Measurements from ENCODE around the gene WNT5B. TPM values are rescaled to one million over a fixed set of nuclear protein-coding genes. Genes with fewer than 3 reads are reported as not detected.

Gene WNT5B
- total RNA-seq, 1 donor from 2014 or later = 0.79 TPM

- FAIRE-seq (no peak), DNase-seq (ENCODE audit: low read depth) (peak; percentile 77)
- Histone ChIP-seq H3K4me3 (ENCODE audit: low read depth, low read length) (no peak overlapping the region), H3K27me3 (ENCODE audit: control insufficient read depth, insufficient read depth, low read length) (no peaks in the 10 kb centered on the region), H3K36me3 (ENCODE audit: control insufficient read depth, insufficient read depth, low read length) (no peaks in the 10 kb centered on the region)
- TF ChIP-seq CTCF (IDR thresholded peaks at IDR 0.05; ENCODE audit: insufficient read depth, low read length, severe bottlenecking) = peak; percentile 20
Observed at GRCh38 chr12:1591034-1591433, 38.0 kb upstream of the WNT5B start.

- Histone ChIP-seq H3K27me3 (ENCODE audit: control insufficient read depth, insufficient read depth, low read length) (no peaks in the 10 kb centered on the region), H3K4me3 (ENCODE audit: low read depth, low read length) (no peak overlapping the region), H3K36me3 (ENCODE audit: control insufficient read depth, insufficient read depth, low read length) (no peaks in the 10 kb centered on the region)
- DNase-seq (ENCODE audit: low read depth) (no peak), FAIRE-seq (no peak)
- no peak for TF ChIP-seq CTCF (IDR thresholded peaks at IDR 0.05; ENCODE audit: insufficient read depth, low read length, severe bottlenecking)
Observed at GRCh38 chr12:1591543-1591942, 37.5 kb upstream of the WNT5B start.

GRCh38 chr12:1592444-1593173 is 36.4 kb upstream of the WNT5B start:
- Histone ChIP-seq H3K27me3 (ENCODE audit: control insufficient read depth, insufficient read depth, low read length) (no peaks in the 10 kb centered on the region), H3K4me3 (ENCODE audit: low read depth, low read length) (peak overlapping the region; percentile 74), H3K36me3 (ENCODE audit: control insufficient read depth, insufficient read depth, low read length) (no peaks in the 10 kb centered on the region)
- no peak for TF ChIP-seq CTCF (IDR thresholded peaks at IDR 0.05; ENCODE audit: insufficient read depth, low read length, severe bottlenecking)
- FAIRE-seq (no peak), DNase-seq (ENCODE audit: low read depth) (peak; percentile 37)

- DNase-seq (ENCODE audit: low read depth) = peak; percentile 26
- no peak for FAIRE-seq
Observed at GRCh38 chr12:1593174-1594005, 35.6 kb upstream of the WNT5B start.

GRCh38 chr12:1594006-1594260 is 35.1 kb upstream of the WNT5B start:
- Histone ChIP-seq H3K4me3 (ENCODE audit: low read depth, low read length) (peak overlapping the region; percentile 74), H3K36me3 (ENCODE audit: control insufficient read depth, insufficient read depth, low read length) (no peaks in the 10 kb centered on the region), H3K27me3 (ENCODE audit: control insufficient read depth, insufficient read depth, low read length) (no peaks in the 10 kb centered on the region)
- TF ChIP-seq CTCF (IDR thresholded peaks at IDR 0.05; ENCODE audit: insufficient read depth, low read length, severe bottlenecking) = no peak
- FAIRE-seq (no peak), DNase-seq (ENCODE audit: low read depth) (no peak)

More at GRCh38 chr12:1593174-1594005, 35.6 kb upstream of the WNT5B start:
- no peak for TF ChIP-seq CTCF (IDR thresholded peaks at IDR 0.05; ENCODE audit: insufficient read depth, low read length, severe bottlenecking)
- Histone ChIP-seq H3K36me3 (ENCODE audit: control insufficient read depth, insufficient read depth, low read length) (no peaks in the 10 kb centered on the region), H3K27me3 (ENCODE audit: control insufficient read depth, insufficient read depth, low read length) (no peaks in the 10 kb centered on the region), H3K4me3 (ENCODE audit: low read depth, low read length) (peak overlapping the region; percentile 74)

All from bronchial epithelial cell (primary cell).